Epithelial cell of proximal tubule (primary cell): ENCODE measurements around the gene ARL4A. TPM values are rescaled to one million over a fixed set of nuclear protein-coding genes. Genes with fewer than 3 reads are reported as not detected.

Experiments
- DNase-seq: peaks from one replicate; pipeline ENCODE4 v3.0.0-alpha.2; 2011; ENCODE audit warnings: low read depth
- H3K4me3 ChIP-seq: 2 replicates; pipeline ENCODE4 v1.5.1; 2011; ENCODE audit warnings: low read depth, mild to moderate bottlenecking, low read length
- CTCF ChIP-seq: conservative IDR thresholded peaks from 2 replicates; pipeline ENCODE4 v1.5.1; 2012; ENCODE audit warnings: low read depth, mild to moderate bottlenecking, low read length
- total RNA-seq: library from RNA; depleted of rRNA; stranded (reverse); fragments of >200 nt; gene quantifications from 2 replicates; pipeline ENCODE4 v1.2.3, GENCODE V29; 2015

The ARL4A gene
- total RNA-seq, 1 donor from 2014 or later, result 22.1 TPM

DNA sequence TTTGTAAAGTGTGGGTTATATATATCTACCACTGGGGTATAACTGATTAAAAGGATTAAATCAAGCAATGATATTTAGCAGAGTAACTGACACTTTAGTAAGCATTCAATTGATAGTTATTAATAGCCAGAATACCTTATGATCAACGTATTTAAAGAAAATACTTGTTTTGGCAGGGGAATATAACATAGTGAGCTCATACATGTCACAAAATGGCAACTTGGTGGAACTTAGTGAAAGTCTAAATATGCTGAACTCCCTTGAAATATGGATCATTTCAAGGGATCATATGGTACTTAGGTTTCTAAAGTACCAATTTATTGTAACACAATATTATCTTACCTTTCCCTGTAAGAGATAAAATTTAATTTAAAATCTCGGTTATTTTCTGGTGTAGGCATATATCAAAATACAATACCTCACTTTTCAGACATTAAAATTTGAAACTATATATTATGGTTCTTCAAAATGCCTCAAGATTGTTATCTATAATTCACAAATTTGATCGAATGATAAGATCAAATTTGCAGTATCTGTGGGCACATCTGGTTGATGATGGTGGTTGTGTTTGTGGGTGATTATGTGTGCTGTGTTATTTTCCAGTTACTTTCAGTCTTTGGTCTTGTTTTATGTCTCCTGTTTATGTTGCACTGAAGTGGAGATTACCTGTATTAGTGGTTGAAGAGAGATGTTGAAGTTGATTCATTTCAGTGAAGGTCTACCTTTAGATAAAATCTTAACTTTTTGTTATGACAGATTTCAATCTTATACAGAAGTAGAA, 5.2 kb downstream of the ARL4A start:
- no peak for TF ChIP-seq CTCF
- DNase-seq, result no peak
- H3K4me3 ChIP-seq, result no peak overlapping the region

DNA sequence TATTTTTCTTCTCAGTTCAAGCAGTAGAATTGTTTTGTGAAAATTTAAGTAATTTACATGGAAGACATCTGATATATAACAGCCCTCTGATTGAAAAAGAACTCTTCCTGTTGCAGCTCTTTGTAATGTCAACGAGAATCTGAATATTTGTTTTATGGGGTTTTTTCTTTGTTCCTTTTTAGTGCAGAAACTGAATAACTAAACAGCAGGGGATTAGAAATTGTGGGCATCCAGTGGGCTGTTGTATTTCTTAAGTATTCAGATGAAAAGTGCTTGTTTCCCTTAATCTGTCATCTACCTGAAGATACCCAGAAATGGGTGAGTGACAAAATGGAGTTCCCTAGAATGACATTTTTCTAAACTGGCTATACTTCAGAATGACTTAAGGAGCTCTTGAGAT, 7.4 kb downstream of the ARL4A start:
- no peak for DNase-seq
- no peak for TF ChIP-seq CTCF
- H3K4me3 ChIP-seq, result no peak overlapping the region

DNA sequence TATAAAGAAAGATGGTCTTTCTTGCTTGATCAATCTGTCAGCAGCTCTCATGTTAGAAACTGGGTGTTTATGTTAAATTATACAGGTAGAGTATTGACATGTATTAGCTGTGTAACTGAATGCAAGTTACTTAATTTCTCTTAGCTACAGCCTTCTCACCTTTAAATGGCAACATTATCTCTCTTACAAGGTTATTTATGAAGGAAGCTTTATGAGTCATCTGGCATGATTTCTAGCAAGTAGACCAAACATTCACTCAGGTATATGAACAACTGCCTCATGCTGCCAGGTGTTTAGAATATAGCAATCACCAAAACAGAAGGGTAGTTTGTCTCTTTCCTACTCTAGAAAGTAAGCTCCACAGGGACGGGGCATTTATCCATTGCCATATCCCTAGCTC, 8.5 kb downstream of the ARL4A start:
- DNase-seq, result no peak
- no peak for TF ChIP-seq CTCF
- no peak overlapping the region for H3K4me3 ChIP-seq

DNA sequence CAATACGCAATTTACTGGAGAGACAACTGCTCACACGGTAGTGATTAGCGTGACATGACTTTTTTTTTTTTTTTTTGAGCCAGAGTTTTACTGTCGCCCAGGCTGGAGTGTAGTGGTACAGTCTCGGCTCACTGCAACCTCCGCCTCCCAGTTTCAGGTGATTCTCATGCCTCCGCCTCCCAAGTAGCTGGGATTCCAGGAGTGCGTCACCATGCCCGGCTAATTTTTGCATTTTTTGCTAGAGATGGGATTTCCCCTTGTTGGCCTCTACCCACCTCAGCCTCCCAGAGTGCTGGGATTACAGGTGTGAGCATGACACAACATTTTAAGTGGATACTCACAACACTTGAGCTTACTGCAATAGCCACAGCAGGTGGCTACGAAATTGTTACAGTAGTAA, 11.9 kb downstream of the ARL4A start:
- DNase-seq, result no peak
- no peak for TF ChIP-seq CTCF
- no peak overlapping the region for H3K4me3 ChIP-seq

GRCh38 chr7:12701433-12701832, 14.0 kb downstream of the ARL4A start:
- H3K4me3 ChIP-seq, result no peak overlapping the region
- no peak for TF ChIP-seq CTCF

DNA sequence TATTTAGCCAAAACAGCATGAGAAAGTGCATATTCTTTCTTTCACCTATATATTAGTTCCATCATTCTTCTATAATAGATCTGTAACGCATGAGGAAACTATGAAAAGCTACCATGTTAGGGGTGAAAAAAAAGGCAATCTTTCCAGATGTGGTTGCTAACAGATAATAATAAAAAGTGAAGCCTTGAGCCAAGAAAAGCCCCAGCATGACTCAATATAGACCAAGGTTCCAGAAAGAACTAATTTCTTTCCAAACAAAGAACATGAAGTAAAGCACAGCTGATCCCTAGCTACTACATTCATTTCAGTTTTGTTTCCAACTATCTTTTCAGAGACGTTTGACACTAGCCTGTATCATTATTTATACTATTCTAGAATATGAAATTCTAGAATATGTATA, 16.4 kb downstream of the ARL4A start:
- no peak for DNase-seq
- H3K4me3 ChIP-seq, result no peak overlapping the region
- TF ChIP-seq CTCF, result no peak

More at GRCh38 chr7:12701433-12701832, 14.0 kb downstream of the ARL4A start:
- DNase-seq, result no peak

DNA sequence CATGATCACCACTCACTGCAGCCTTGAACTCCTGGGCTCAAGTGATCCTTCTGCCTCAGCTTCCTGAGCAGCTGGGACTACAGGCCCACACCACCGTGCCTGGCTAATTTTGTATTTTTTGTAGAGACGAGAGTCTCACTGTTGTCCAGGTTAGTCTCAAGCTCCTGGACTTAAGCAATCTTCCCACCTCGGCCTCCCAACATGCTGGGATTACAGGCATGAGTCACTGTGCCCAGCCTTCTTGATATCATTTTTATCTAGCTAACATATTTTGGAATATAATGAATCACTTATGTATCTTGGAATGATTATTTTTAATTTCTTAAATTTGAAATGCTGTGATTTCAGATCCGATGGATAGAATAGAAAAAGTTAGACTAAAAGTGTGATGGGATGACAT, 18.4 kb downstream of the ARL4A start:
- no peak overlapping the region for H3K4me3 ChIP-seq
- no peak for DNase-seq
- TF ChIP-seq CTCF, result no peak
